HEK293 (cell line): Measurements from ENCODE around the gene DDIT3.

ENCODE experiments used
- GLI2 ChIP-seq: fragments of 450-650 bp; formaldehyde crosslinking; IDR thresholded peaks from 2 replicates; pipeline ENCODE4; 2017; ENCODE audit warnings: missing biosample characterization, missing genetic modification characterization, low read depth, borderline replicate concordance
- ZBTB17 ChIP-seq: fragments of 450-650 bp; formaldehyde crosslinking; IDR thresholded peaks from 2 replicates; pipeline ENCODE4 v1.5.1; 2016; ENCODE audit warnings: missing biosample characterization, missing genetic modification characterization
- ZNF140 ChIP-seq: fragments of 450-650 bp; formaldehyde crosslinking; IDR thresholded peaks from 2 replicates; pipeline ENCODE4 v1.5.1; 2016; ENCODE audit warnings: missing biosample characterization, missing genetic modification characterization
- ZNF350 ChIP-seq: fragments of 450-650 bp; formaldehyde crosslinking; IDR thresholded peaks from 2 replicates; pipeline ENCODE4 v1.5.0; 2017; ENCODE audit warnings: missing biosample characterization, mild to moderate bottlenecking, missing genetic modification characterization
- ZNF660 ChIP-seq: fragments of 450-650 bp; IDR thresholded peaks from 2 replicates; pipeline ENCODE4 v1.5.1; 2018; ENCODE audit warnings: missing biosample characterization, mild to moderate bottlenecking, missing genetic modification characterization
- TF ChIP-seq, protein P1 (sequence below): fragments of 450-650 bp; formaldehyde crosslinking; IDR thresholded peaks from 2 replicates; pipeline ENCODE4 v1.5.1; 2016; ENCODE audit warnings: missing biosample characterization, missing genetic modification characterization
- TF ChIP-seq, protein P2 (sequence below): fragments of 450-650 bp; formaldehyde crosslinking; IDR thresholded peaks from 2 replicates; pipeline ENCODE4 v1.5.1; 2016; ENCODE audit warnings: missing biosample characterization, missing genetic modification characterization, borderline replicate concordance
- TF ChIP-seq, protein P3 (sequence below): IDR thresholded peaks from 2 replicates; pipeline ENCODE4 v1.6.1; 2011; ENCODE audit warnings: mild to moderate bottlenecking, low read depth, low read length, borderline replicate concordance

DNA sequence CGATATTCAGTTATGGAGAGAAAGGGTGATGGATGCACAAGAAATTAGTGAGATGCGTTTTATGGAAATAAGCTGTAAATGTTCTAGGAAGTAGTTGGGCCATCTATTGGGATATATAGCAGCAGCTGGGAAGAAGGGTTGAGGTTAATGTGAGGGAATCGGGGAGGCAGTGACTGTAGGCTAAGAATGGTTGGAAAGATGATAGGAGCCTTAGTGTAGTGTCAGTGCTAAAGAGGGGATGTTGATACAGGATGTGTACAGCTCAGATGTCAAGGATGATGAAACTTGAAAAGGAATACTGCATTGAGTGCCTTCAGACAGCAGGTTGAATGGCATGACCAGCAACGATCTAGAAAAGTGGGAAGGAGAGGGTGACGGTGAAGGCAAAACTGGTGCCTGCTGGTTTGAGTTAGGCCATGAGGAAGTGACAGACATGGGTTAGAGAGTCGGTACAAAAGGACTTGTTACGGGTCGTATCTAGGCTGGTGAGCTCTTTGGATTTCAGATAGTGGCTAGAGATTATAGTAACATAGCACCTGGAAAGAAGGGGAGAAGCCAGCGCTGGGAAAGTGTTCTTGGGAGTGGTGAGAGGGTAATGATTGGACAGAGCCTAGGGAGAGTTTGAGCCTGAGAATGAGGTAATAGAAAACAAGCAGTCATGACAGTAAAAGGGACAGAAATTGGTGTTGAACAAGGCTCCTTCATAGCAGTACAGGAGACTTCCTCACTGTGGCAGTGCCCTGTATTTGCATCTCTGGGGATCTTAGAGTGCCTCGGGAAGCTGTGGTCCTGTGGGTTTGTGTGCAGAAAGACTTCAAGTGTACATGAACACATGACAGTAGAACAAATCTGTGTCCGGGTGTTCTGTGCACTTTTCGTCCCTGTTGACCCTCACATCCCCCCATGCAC lies 22.8 kb downstream of the DDIT3 start:
- TF ChIP-seq GLI2 = no peak
- no peak for TF ChIP-seq ZNF350 (tag by site-specific recombination)
- TF ChIP-seq, protein P1, sequence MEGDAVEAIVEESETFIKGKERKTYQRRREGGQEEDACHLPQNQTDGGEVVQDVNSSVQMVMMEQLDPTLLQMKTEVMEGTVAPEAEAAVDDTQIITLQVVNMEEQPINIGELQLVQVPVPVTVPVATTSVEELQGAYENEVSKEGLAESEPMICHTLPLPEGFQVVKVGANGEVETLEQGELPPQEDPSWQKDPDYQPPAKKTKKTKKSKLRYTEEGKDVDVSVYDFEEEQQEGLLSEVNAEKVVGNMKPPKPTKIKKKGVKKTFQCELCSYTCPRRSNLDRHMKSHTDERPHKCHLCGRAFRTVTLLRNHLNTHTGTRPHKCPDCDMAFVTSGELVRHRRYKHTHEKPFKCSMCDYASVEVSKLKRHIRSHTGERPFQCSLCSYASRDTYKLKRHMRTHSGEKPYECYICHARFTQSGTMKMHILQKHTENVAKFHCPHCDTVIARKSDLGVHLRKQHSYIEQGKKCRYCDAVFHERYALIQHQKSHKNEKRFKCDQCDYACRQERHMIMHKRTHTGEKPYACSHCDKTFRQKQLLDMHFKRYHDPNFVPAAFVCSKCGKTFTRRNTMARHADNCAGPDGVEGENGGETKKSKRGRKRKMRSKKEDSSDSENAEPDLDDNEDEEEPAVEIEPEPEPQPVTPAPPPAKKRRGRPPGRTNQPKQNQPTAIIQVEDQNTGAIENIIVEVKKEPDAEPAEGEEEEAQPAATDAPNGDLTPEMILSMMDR (tag by site-specific recombination) = no peak
- no peak for TF ChIP-seq ZNF140
- TF ChIP-seq ZBTB17 = no peak
- TF ChIP-seq ZNF660 (tag by site-specific recombination) = no peak
- TF ChIP-seq, protein P2, sequence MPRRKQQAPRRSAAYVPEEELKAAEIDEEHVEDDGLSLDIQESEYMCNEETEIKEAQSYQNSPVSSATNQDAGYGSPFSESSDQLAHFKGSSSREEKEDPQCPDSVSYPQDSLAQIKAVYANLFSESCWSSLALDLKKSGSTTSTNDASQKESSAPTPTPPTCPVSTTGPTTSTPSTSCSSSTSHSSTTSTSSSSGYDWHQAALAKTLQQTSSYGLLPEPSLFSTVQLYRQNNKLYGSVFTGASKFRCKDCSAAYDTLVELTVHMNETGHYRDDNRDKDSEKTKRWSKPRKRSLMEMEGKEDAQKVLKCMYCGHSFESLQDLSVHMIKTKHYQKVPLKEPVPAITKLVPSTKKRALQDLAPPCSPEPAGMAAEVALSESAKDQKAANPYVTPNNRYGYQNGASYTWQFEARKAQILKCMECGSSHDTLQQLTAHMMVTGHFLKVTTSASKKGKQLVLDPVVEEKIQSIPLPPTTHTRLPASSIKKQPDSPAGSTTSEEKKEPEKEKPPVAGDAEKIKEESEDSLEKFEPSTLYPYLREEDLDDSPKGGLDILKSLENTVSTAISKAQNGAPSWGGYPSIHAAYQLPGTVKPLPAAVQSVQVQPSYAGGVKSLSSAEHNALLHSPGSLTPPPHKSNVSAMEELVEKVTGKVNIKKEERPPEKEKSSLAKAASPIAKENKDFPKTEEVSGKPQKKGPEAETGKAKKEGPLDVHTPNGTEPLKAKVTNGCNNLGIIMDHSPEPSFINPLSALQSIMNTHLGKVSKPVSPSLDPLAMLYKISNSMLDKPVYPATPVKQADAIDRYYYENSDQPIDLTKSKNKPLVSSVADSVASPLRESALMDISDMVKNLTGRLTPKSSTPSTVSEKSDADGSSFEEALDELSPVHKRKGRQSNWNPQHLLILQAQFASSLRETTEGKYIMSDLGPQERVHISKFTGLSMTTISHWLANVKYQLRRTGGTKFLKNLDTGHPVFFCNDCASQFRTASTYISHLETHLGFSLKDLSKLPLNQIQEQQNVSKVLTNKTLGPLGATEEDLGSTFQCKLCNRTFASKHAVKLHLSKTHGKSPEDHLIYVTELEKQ = no peak
- TF ChIP-seq, protein P3, sequence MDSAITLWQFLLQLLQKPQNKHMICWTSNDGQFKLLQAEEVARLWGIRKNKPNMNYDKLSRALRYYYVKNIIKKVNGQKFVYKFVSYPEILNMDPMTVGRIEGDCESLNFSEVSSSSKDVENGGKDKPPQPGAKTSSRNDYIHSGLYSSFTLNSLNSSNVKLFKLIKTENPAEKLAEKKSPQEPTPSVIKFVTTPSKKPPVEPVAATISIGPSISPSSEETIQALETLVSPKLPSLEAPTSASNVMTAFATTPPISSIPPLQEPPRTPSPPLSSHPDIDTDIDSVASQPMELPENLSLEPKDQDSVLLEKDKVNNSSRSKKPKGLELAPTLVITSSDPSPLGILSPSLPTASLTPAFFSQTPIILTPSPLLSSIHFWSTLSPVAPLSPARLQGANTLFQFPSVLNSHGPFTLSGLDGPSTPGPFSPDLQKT = no peak
